Measurements from ENCODE around the gene STAMBP.
"Not testable (repeated sequence)": the region's sequence is repeated elsewhere in the genome, so short reads cannot be mapped to it uniquely, and the experiment has no call there.

STAMBP gene

GRCh38 chr2:73828818-73829570 lies at the start of gene STAMBP:
Gene STAMBP, plus strand, starts transcription at chr2:73828961. Its CDS starts 1,896 bp downstream, at chr2:73830857.
- peak; percentile 95 for DNase-seq

- DNase-seq = peak; percentile 97
Observed at GRCh38 chr2:73779467-73780236, 49.1 kb upstream of the STAMBP start, which contains the start of gene DUSP11. Gene DUSP11, minus strand, starts transcription at chr2:73780103. Its CDS starts 129 bp downstream, at chr2:73779974.

- no peak for DNase-seq
Observed at GRCh38 chr2:73780237-73780582, 48.6 kb upstream of the STAMBP start.

GRCh38 chr2:73783402-73783801 lies 45.4 kb upstream of the STAMBP start:
- not testable (repeated sequence) for DNase-seq

- DNase-seq = not testable (repeated sequence)
Observed at GRCh38 chr2:73783883-73784282, 44.9 kb upstream of the STAMBP start, which contains the start of gene C2orf78. Gene C2orf78, plus strand, starts transcription at chr2:73784183. Its CDS starts 127 bp downstream, at chr2:73784310.

GRCh38 chr2:73811878-73812277 lies 16.9 kb upstream of the STAMBP start:
- no peak for DNase-seq

- no peak for DNase-seq
Observed at GRCh38 chr2:73812635-73813034, 16.1 kb upstream of the STAMBP start.

- DNase-seq = no peak
Observed at GRCh38 chr2:73818296-73818695, 10.5 kb upstream of the STAMBP start.

GRCh38 chr2:73821227-73821626 lies 7.5 kb upstream of the STAMBP start:
- no peak for DNase-seq

GRCh38 chr2:73821669-73822068 lies 7.1 kb upstream of the STAMBP start:
- no peak for DNase-seq

GRCh38 chr2:73822276-73822675 lies 6.5 kb upstream of the STAMBP start:
- DNase-seq = no peak

- no peak for DNase-seq
Observed at GRCh38 chr2:73822991-73823390, 5.8 kb upstream of the STAMBP start.

- no peak for DNase-seq
Observed at GRCh38 chr2:73823416-73823815, 5.3 kb upstream of the STAMBP start.

- peak; percentile 48 for DNase-seq
Observed at GRCh38 chr2:73823916-73824523, 4.7 kb upstream of the STAMBP start.

- no peak for DNase-seq
Observed at GRCh38 chr2:73825408-73825807, 3.4 kb upstream of the STAMBP start.

- DNase-seq = no peak
Observed at GRCh38 chr2:73827018-73827417, 1.7 kb upstream of the STAMBP start.

- no peak for DNase-seq
Observed at GRCh38 chr2:73827660-73828388, 937 bp upstream of the STAMBP start.

- DNase-seq = no peak
Observed at GRCh38 chr2:73828389-73828817, 358 bp upstream of the STAMBP start.

GRCh38 chr2:73830871-73831401 lies 2.2 kb downstream of the STAMBP start:
- peak; percentile 15 for DNase-seq

GRCh38 chr2:73832930-73833329 lies 4.2 kb downstream of the STAMBP start:
- DNase-seq = no peak

- no peak for DNase-seq
Observed at GRCh38 chr2:73836141-73836943, 7.6 kb downstream of the STAMBP start.

All from CD4-positive, alpha-beta T cell treated with Interleukin-6 for 4 hours (primary cell).